Liver (tissue), 9 donors: Measurements from ENCODE around the gene TTC24. TPM values are rescaled to one million over a fixed set of nuclear protein-coding genes. Genes with fewer than 3 reads are reported as not detected.

Source experiments
- DNase-seq: peaks from one replicate; pipeline ENCODE4 v3.0.0-alpha.2; 2017; ENCODE audit warnings: low spot score
- H3K27ac ChIP-seq, 2 donors: one replicate each; pipeline ENCODE4 v1.7.0; 2013; ENCODE audit warnings: inconsistent platforms in 2 of 2, low read length in 2 of 2, control low read depth in 1 of 2, low read depth in 1 of 2, mild to moderate bottlenecking in 1 of 2
- H3K27me3 ChIP-seq, 4 donors: one replicate each; pipeline versions ENCODE4 v1.6.1 to v1.7.0; 2013; ENCODE audit warnings: low read length in 3 of 4, inconsistent platforms in 1 of 4, mild to moderate bottlenecking in 1 of 4, moderate library complexity in 1 of 4; ENCODE audit not compliant: control insufficient read depth in 4 of 4, insufficient read depth in 4 of 4
- H3K36me3 ChIP-seq, 4 donors: one replicate each; pipeline versions ENCODE4 v1.6.1 to v1.7.0; 2013; ENCODE audit warnings: low read length in 3 of 4, mild to moderate bottlenecking in 3 of 4, low read depth in 1 of 4, moderate library complexity in 1 of 4; ENCODE audit not compliant: control insufficient read depth in 4 of 4, insufficient read depth in 3 of 4
- H3K4me1 ChIP-seq, 4 donors: one replicate each; pipeline versions ENCODE4 v1.6.1 to v1.7.0; 2013; ENCODE audit warnings: low read length in 3 of 4, mild to moderate bottlenecking in 3 of 4, moderate library complexity in 1 of 4; ENCODE audit not compliant: control insufficient read depth in 4 of 4, insufficient read depth in 4 of 4
- H3K4me3 ChIP-seq, 3 donors: one replicate each; pipeline versions ENCODE4 v1.6.1 to v1.7.0; 2013; ENCODE audit warnings: low read length in 3 of 3, control low read depth in 1 of 3, low read depth in 1 of 3, mild to moderate bottlenecking in 1 of 3
- H3K9ac ChIP-seq, 2 donors: one replicate each; pipeline ENCODE4 v1.7.0; 2013; ENCODE audit warnings: low read length in 2 of 2, mild to moderate bottlenecking in 2 of 2, moderate library complexity in 2 of 2, control low read depth in 1 of 2, low read depth in 1 of 2
- H3K9me3 ChIP-seq, 4 donors: one replicate each; pipeline versions ENCODE4 v1.6.1 to v1.7.0; 2013; ENCODE audit warnings: low read length in 3 of 4; ENCODE audit not compliant: control insufficient read depth in 4 of 4
- ATF3 ChIP-seq: IDR thresholded peaks from 2 replicates; pipeline ENCODE4 v1.6.1; 2016; ENCODE audit warnings: antibody characterized with exemption
- CTCF ChIP-seq: fragments of 150-350 bp; IDR thresholded peaks from 2 replicates; pipeline ENCODE4 v1.5.1; 2017; ENCODE audit warnings: improper control_type of control experiment, low read depth, low read length; ENCODE audit not compliant: missing input control
- EGR1 ChIP-seq, 2 donors: IDR thresholded peaks; 2 replicates each; pipeline ENCODE4 v1.6.1; 2016 to 2018; ENCODE audit warnings: antibody characterized with exemption in 2 of 2, low read depth in 2 of 2
- FOXA1 ChIP-seq: IDR thresholded peaks from 2 replicates; pipeline ENCODE4 v1.6.1; 2016; ENCODE audit warnings: antibody characterized with exemption
- FOXA2 ChIP-seq: IDR thresholded peaks from 2 replicates; pipeline ENCODE4 v1.6.1; 2016; ENCODE audit warnings: antibody characterized with exemption
- GABPA ChIP-seq, 2 donors: IDR thresholded peaks in 1 of 2; conservative IDR thresholded peaks in 1 of 2; 2 replicates each; pipeline ENCODE4 v1.6.1; 2016; ENCODE audit warnings: antibody characterized with exemption in 2 of 2, mild to moderate bottlenecking in 1 of 2, moderate library complexity in 1 of 2
- HNF4A ChIP-seq, 2 donors: conservative IDR thresholded peaks; 2 replicates each; pipeline ENCODE4 v1.6.1; 2016; ENCODE audit warnings: antibody characterized with exemption in 2 of 2, mild to moderate bottlenecking in 2 of 2
- HNF4G ChIP-seq: IDR thresholded peaks from 2 replicates; pipeline ENCODE4 v1.6.1; 2016; ENCODE audit warnings: antibody characterized with exemption
- JUND ChIP-seq, 2 donors: IDR thresholded peaks; 2 replicates each; pipeline ENCODE4 v1.6.1; 2016; ENCODE audit warnings: antibody characterized with exemption in 2 of 2
- MAX ChIP-seq: IDR thresholded peaks from 2 replicates; pipeline ENCODE4 v1.6.1; 2016; ENCODE audit warnings: antibody characterized with exemption
- NR2F2 ChIP-seq: IDR thresholded peaks from 2 replicates; pipeline ENCODE4 v1.6.1; 2016; ENCODE audit warnings: antibody characterized with exemption
- RAD21 ChIP-seq, 2 donors: IDR thresholded peaks; 2 replicates each; pipeline ENCODE4 v1.6.1; 2016; ENCODE audit warnings: antibody characterized with exemption in 2 of 2, mild to moderate bottlenecking in 2 of 2
- REST ChIP-seq: IDR thresholded peaks from 2 replicates; pipeline ENCODE4 v1.6.1; 2016; ENCODE audit warnings: antibody characterized with exemption, mild to moderate bottlenecking
- RXRA ChIP-seq, 2 donors: IDR thresholded peaks; 2 replicates each; pipeline ENCODE4 v1.6.1; 2017 to 2018; ENCODE audit warnings: antibody characterized with exemption in 2 of 2, mild to moderate bottlenecking in 1 of 2
- SP1 ChIP-seq: IDR thresholded peaks from 2 replicates; pipeline ENCODE4 v1.6.1; 2018; ENCODE audit warnings: antibody characterized with exemption, mild to moderate bottlenecking
- TAF1 ChIP-seq: conservative IDR thresholded peaks from 2 replicates; pipeline ENCODE4 v1.6.1; 2016; ENCODE audit warnings: antibody characterized with exemption, mild to moderate bottlenecking
- ZBTB33 ChIP-seq: IDR thresholded peaks from 2 replicates; pipeline ENCODE4 v1.6.1; 2016; ENCODE audit warnings: antibody characterized with exemption
- WGBS: extraction: QIAGEN DNeasy Blood & Tissue Kit; methylation state at CpG from one replicate; pipeline ENCODE4 v1.1.7; 2013; 5-methylcytosine and 5-hydroxymethylcytosine counted together
- polyA plus RNA-seq, 2 donors: library from polyadenylated mRNA; stranded (reverse) in 1 of 2; unstranded in 1 of 2; fragments of 200-250 nt in 1 of 2; fragments of >200 nt in 1 of 2; fragmentation: Nextera tagmentation in 1 of 2; extraction: Ambion mirVana in 1 of 2; gene quantifications; one replicate each; pipeline versions ENCODE4 v1.2.1 to v1.2.3, GENCODE V29; 2013 to 2015
- total RNA-seq, 2 donors: library from RNA; depleted of rRNA; stranded (reverse); fragments of >200 nt; gene quantifications; one replicate each; pipeline ENCODE4 v1.2.3, GENCODE V29; 2014
- donor health status: healthy.
- donor health status: healthy.
- donor health status: healthy.
- donor health status: healthy.
- donor health status: healthy.

The TTC24 gene
- total and polyA plus RNA-seq, 4 donors: 0.08 to 0.14 (median 0.10) TPM; not detected in 1

- Histone ChIP-seq H3K27me3 (peaks cover 0 to 2% (median 0%) of the 10 kb centered on the region in 4 donors), H3K36me3 (peaks cover 0 to 7% (median 3%) of the 10 kb centered on the region in 4 donors), H3K27ac (no peak overlapping the region), H3K4me1 (peaks cover 3 to 15% (median 9%) of the 10 kb centered on the region in 4 donors), H3K4me3 (no peak overlapping the region), H3K9ac (no peak overlapping the region), H3K9me3 (no peaks in the 10 kb centered on the region)
- no peak for DNase-seq
- TF ChIP-seq HNF4A (conservative IDR thresholded peaks at IDR 0.05) (no peak), TAF1 (no peak), GABPA (IDR thresholded peaks at IDR 0.05 in 1 of 2, conservative IDR thresholded peaks at IDR 0.05 in 1 of 2) (no peak), ZBTB33 (no peak), FOXA1 (no peak), JUND (IDR thresholded peaks at IDR 0.05) (no peak)
- WGBS: 68% methylated on average over 5 of the region's 5 CpGs
Measured at GRCh38 chr1:156589546-156589945, 10.0 kb downstream of the TTC24 start.

GRCh38 chr1:156590326-156591180 lies 11.0 kb downstream of the TTC24 start:
- DNase-seq: no peak
- 89% methylated on average over 10 of the region's 10 CpGs for WGBS
- no peak overlapping the region for H3K4me3 ChIP-seq
- peaks cover 3 to 15% (median 9%) of the 10 kb centered on the region in 4 donors for H3K4me1 ChIP-seq
- H3K36me3 ChIP-seq: peaks cover 0 to 13% (median 8%) of the 10 kb centered on the region in 4 donors
- H3K27ac ChIP-seq: no peak overlapping the region
- H3K9ac ChIP-seq: no peak overlapping the region
- no peaks in the 10 kb centered on the region for H3K9me3 ChIP-seq
- no peaks in the 10 kb centered on the region for H3K27me3 ChIP-seq
- no peak for TF ChIP-seq NR2F2
- no peak for TF ChIP-seq RAD21 (IDR thresholded peaks at IDR 0.05)
- TF ChIP-seq ATF3: no peak
- no peak for TF ChIP-seq FOXA2
- no peak for TF ChIP-seq MAX
- TF ChIP-seq SP1: no peak
- TF ChIP-seq GABPA (IDR thresholded peaks at IDR 0.05 in 1 of 2, conservative IDR thresholded peaks at IDR 0.05 in 1 of 2): no peak
- no peak for TF ChIP-seq FOXA1
- no peak for TF ChIP-seq EGR1 (IDR thresholded peaks at IDR 0.05; ENCODE audit: low read depth in 2 of 2)
- TF ChIP-seq ZBTB33: no peak
- no peak for TF ChIP-seq TAF1
- no peak for TF ChIP-seq CTCF
- TF ChIP-seq REST: no peak
- TF ChIP-seq JUND (IDR thresholded peaks at IDR 0.05): no peak
- TF ChIP-seq HNF4G: no peak
- no peak for TF ChIP-seq RXRA (IDR thresholded peaks at IDR 0.05)
